ENCODE measurements around the gene EYS. TPM values are rescaled to one million over a fixed set of nuclear protein-coding genes. Genes with fewer than 3 reads are reported as not detected.

The EYS gene
- total RNA-seq, 5 donors from 2014 or later (not counting 1 experiment from before 2014, with no cell fraction given) = not detected

DNA sequence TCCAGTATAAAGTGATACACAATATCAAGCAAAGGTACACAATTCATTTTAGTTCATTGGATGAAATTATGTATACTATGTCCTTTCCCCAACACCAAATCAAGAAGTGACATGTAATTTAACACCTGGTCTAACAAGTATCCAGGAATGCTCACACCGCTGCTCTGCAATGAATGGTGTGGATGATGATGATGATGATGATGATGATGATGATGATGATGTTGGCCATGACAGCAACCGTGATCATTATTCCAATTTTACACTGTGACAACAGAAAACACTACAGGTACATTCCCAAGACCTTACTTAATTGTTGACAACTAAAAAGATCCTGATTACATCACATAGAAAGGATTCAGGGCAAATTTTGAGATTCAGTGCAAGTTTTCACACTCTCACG lies 1449.4 kb downstream of the EYS start:
- Histone ChIP-seq H3K27me3 (replicated peaks in 1 of 2; ENCODE audit: control insufficient read depth in 2 of 2, extremely low read depth in 1 of 2, insufficient read depth in 2 of 2, low read length in 1 of 2) (no peaks in the 10 kb centered on the region), H3K4me1 (ENCODE audit: control insufficient read depth in 1 of 2, extremely low read depth in 1 of 2, insufficient read depth in 2 of 2, low read length in 2 of 2) (no peaks in the 10 kb centered on the region), H3K4me3 (ENCODE audit: control insufficient read depth in 1 of 2, extremely low read depth in 1 of 2, low read length in 1 of 2) (no peak overlapping the region), H3K36me3 (ENCODE audit: control insufficient read depth in 2 of 2, extremely low read depth in 1 of 2, insufficient read depth in 1 of 2, low read length in 1 of 2) (no peaks in the 10 kb centered on the region), H3K27ac (ENCODE audit: low read length) (no peak overlapping the region), H3K9me3 (no peaks in the 10 kb centered on the region)
- Mint-ChIP-seq H3K27me3 (no peaks in the 10 kb centered on the region), H3K4me3 (no peak overlapping the region), H3K4me1 (no peaks in the 10 kb centered on the region), H3K27ac (no peak overlapping the region), H3K36me3 (no peaks in the 10 kb centered on the region), H3K9me3 (peaks cover 5 to 16% (median 6%) of the 10 kb centered on the region in 3 donors)
- WGBS (ENCODE audit: insufficient coverage) = 83% methylated on average over 1 of the region's 3 CpGs
- ChIA-PET POLR2A (no interaction called here), CTCF (no interaction called here)
- ATAC-seq (replicated peaks in 1 of 4) = no peak
- DNase-seq = no peak

DNA sequence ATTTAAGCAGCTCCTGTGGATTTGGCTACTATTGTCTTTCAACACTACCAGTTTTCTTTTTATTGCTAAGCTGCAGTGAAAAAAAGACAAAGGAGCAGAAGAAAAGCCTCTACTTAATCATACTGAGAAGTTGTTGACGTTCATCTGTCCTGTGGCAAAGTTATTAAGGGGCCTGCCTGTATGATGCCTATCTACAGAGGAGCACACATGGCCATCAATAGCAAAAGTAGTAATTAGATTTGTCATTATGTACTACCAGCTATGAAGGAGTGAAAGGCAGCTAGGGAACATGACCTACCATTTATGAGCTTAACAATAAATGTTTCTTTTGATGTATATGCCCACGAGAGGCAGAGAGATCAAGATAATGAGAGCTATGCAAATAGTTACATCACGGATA lies 1450.5 kb downstream of the EYS start:
- no peaks in the 10 kb centered on the region for H3K36me3 ChIP-seq (ENCODE audit: control insufficient read depth in 2 of 2, extremely low read depth in 1 of 2, insufficient read depth in 1 of 2, low read length in 1 of 2)
- H3K4me3 ChIP-seq (ENCODE audit: control insufficient read depth in 1 of 2, extremely low read depth in 1 of 2, low read length in 1 of 2) = no peak overlapping the region
- ChIA-PET CTCF (no interaction called here), POLR2A (no interaction called here)
- WGBS (ENCODE audit: insufficient coverage) = 100% methylated on average over 1 of the region's 3 CpGs
- H3K27me3 Mint-ChIP-seq = no peaks in the 10 kb centered on the region
- no peak overlapping the region for H3K27ac ChIP-seq (ENCODE audit: low read length)
- H3K36me3 Mint-ChIP-seq = no peaks in the 10 kb centered on the region
- no peaks in the 10 kb centered on the region for H3K4me1 ChIP-seq (ENCODE audit: control insufficient read depth in 1 of 2, extremely low read depth in 1 of 2, insufficient read depth in 2 of 2, low read length in 2 of 2)
- no peaks in the 10 kb centered on the region for H3K4me1 Mint-ChIP-seq
- no peak overlapping the region for H3K27ac Mint-ChIP-seq
- no peaks in the 10 kb centered on the region for H3K27me3 ChIP-seq (replicated peaks in 1 of 2; ENCODE audit: control insufficient read depth in 2 of 2, extremely low read depth in 1 of 2, insufficient read depth in 2 of 2, low read length in 1 of 2)
- ATAC-seq (replicated peaks in 1 of 4) = no peak
- no peak for DNase-seq
- H3K9me3 ChIP-seq = no peaks in the 10 kb centered on the region
- peaks cover 5 to 21% (median 6%) of the 10 kb centered on the region in 3 donors for H3K9me3 Mint-ChIP-seq
- H3K4me3 Mint-ChIP-seq = no peak overlapping the region

DNA sequence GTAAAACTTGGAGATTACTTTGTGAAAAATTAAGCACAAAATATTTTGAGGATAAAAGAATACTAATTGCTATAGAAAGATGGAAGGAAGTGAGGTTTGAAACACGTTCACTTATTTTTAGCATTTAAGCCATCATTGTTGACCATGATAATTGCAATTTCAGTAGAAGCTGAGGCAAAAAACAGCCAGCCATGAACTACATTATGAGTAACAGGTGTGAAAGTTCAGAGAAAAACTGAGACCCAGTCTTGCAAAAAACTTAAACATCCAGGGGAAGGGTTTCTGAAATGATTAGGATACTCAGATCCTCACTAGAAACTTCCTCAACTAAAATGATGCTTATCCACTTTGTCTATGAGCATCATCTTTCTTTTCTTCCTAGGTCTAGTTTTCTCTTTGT lies 1452.0 kb downstream of the EYS start:
- no peak for ATAC-seq (replicated peaks in 1 of 4)
- H3K27me3 Mint-ChIP-seq = no peaks in the 10 kb centered on the region
- Histone ChIP-seq H3K9me3 (no peaks in the 10 kb centered on the region), H3K27me3 (replicated peaks in 1 of 2; ENCODE audit: control insufficient read depth in 2 of 2, extremely low read depth in 1 of 2, insufficient read depth in 2 of 2, low read length in 1 of 2) (no peaks in the 10 kb centered on the region), H3K27ac (ENCODE audit: low read length) (no peak overlapping the region), H3K4me3 (ENCODE audit: control insufficient read depth in 1 of 2, extremely low read depth in 1 of 2, low read length in 1 of 2) (no peak overlapping the region), H3K4me1 (ENCODE audit: control insufficient read depth in 1 of 2, extremely low read depth in 1 of 2, insufficient read depth in 2 of 2, low read length in 2 of 2) (no peaks in the 10 kb centered on the region), H3K36me3 (ENCODE audit: control insufficient read depth in 2 of 2, extremely low read depth in 1 of 2, insufficient read depth in 1 of 2, low read length in 1 of 2) (no peaks in the 10 kb centered on the region)
- CTCF ChIA-PET = no interaction called here
- H3K36me3 Mint-ChIP-seq = no peaks in the 10 kb centered on the region
- DNase-seq = no peak
- no CpG with 5 or more reads among the region's 1 CpG for WGBS (ENCODE audit: insufficient coverage)
- peaks cover 5 to 23% (median 8%) of the 10 kb centered on the region in 3 donors for H3K9me3 Mint-ChIP-seq
- H3K27ac Mint-ChIP-seq = no peak overlapping the region
- no peak overlapping the region for H3K4me3 Mint-ChIP-seq
- H3K4me1 Mint-ChIP-seq = no peaks in the 10 kb centered on the region
- POLR2A ChIA-PET = no interaction called here

DNA sequence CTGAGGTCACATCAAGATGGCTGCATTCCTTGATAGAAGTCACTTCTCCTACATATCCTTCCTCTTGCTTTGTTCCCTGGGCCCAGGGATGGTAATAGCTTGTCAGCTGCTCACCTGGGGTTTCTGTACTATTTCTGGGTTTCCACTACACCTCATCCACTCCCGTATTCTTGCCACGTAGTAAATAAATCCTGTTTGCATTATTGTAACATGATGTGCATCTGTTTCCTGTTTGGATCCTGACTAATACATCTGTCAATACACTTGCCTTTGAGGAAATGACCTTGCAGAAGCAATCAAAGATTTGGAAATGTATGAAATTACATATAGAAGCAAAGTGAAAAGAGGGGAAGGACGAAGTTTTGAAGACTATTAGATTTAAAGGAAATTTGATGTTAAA lies 1452.5 kb downstream of the EYS start:
- no peak for ATAC-seq (replicated peaks in 1 of 4)
- peaks cover 5 to 22% (median 8%) of the 10 kb centered on the region in 3 donors for H3K9me3 Mint-ChIP-seq
- WGBS (ENCODE audit: insufficient coverage) = no CpG with 5 or more reads among the region's 3 CpGs

DNA sequence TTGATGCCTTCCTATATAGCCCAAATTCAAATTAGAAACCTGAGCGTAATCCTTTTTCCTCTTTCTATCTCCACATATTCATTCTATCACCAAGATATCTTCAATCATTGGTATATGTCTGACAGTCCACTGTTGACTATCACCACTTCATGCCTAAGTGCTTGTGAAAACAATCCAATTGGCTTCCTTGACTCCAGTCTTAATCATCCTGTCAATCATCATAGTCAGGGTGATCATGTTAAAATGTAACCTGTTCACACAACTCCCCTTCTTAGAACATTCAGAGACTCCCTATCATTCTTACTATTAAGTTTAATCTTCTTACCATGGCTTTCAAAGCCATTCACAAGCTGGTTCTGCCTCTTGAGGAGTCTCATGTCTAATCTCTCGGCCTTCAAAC lies 1454.8 kb downstream of the EYS start:
- no peaks in the 10 kb centered on the region for H3K27me3 Mint-ChIP-seq
- peaks cover 8 to 23% (median 11%) of the 10 kb centered on the region in 3 donors for H3K9me3 Mint-ChIP-seq
- ChIA-PET POLR2A (no interaction called here), CTCF (no interaction called here)
- H3K27ac Mint-ChIP-seq = no peak overlapping the region
- 100% methylated on average over 1 of the region's 2 CpGs for WGBS (ENCODE audit: insufficient coverage)
- Histone ChIP-seq H3K4me1 (ENCODE audit: control insufficient read depth in 1 of 2, extremely low read depth in 1 of 2, insufficient read depth in 2 of 2, low read length in 2 of 2) (no peaks in the 10 kb centered on the region), H3K27me3 (replicated peaks in 1 of 2; ENCODE audit: control insufficient read depth in 2 of 2, extremely low read depth in 1 of 2, insufficient read depth in 2 of 2, low read length in 1 of 2) (no peaks in the 10 kb centered on the region), H3K4me3 (ENCODE audit: control insufficient read depth in 1 of 2, extremely low read depth in 1 of 2, low read length in 1 of 2) (no peak overlapping the region), H3K36me3 (ENCODE audit: control insufficient read depth in 2 of 2, extremely low read depth in 1 of 2, insufficient read depth in 1 of 2, low read length in 1 of 2) (no peaks in the 10 kb centered on the region), H3K9me3 (no peaks in the 10 kb centered on the region), H3K27ac (ENCODE audit: low read length) (no peak overlapping the region)
- ATAC-seq (replicated peaks in 1 of 4) = no peak
- DNase-seq = no peak
- no peaks in the 10 kb centered on the region for H3K4me1 Mint-ChIP-seq
- H3K4me3 Mint-ChIP-seq = no peak overlapping the region
- no peaks in the 10 kb centered on the region for H3K36me3 Mint-ChIP-seq

More for the DNA sequence above, 1452.5 kb downstream of the EYS start:
- H3K36me3 ChIP-seq (ENCODE audit: control insufficient read depth in 2 of 2, extremely low read depth in 1 of 2, insufficient read depth in 1 of 2, low read length in 1 of 2) = no peaks in the 10 kb centered on the region
- DNase-seq = no peak
- CTCF ChIA-PET = no interaction called here
- H3K4me1 ChIP-seq (ENCODE audit: control insufficient read depth in 1 of 2, extremely low read depth in 1 of 2, insufficient read depth in 2 of 2, low read length in 2 of 2) = no peaks in the 10 kb centered on the region
- H3K27ac Mint-ChIP-seq = no peak overlapping the region
- H3K27ac ChIP-seq (ENCODE audit: low read length) = no peak overlapping the region
- H3K27me3 Mint-ChIP-seq = no peaks in the 10 kb centered on the region
- POLR2A ChIA-PET = no interaction called here
- H3K27me3 ChIP-seq (replicated peaks in 1 of 2; ENCODE audit: control insufficient read depth in 2 of 2, extremely low read depth in 1 of 2, insufficient read depth in 2 of 2, low read length in 1 of 2) = no peaks in the 10 kb centered on the region
- no peak overlapping the region for H3K4me3 Mint-ChIP-seq
- H3K9me3 ChIP-seq = no peaks in the 10 kb centered on the region
- no peaks in the 10 kb centered on the region for H3K4me1 Mint-ChIP-seq
- no peaks in the 10 kb centered on the region for H3K36me3 Mint-ChIP-seq
- no peak overlapping the region for H3K4me3 ChIP-seq (ENCODE audit: control insufficient read depth in 1 of 2, extremely low read depth in 1 of 2, low read length in 1 of 2)

DNA sequence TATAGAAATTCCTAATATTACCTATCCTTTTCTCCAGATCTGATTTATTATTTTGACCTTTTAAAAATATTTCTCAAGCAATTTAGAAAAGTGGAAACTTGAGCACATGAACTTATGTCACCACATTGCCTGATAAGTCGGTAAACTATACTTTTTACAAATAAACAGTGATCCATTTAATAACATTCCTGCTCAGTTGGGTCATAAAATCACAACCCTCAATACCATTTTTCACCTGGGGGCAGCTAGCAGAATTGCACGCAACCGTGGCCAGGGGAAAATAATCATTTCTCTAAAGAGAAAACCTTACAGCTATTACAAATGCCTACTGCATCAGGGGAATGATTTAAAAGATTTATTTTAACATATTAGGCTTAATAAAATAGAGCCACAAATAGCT lies 1456.9 kb downstream of the EYS start:
- Mint-ChIP-seq H3K36me3 (no peaks in the 10 kb centered on the region), H3K4me3 (no peak overlapping the region), H3K27ac (no peak overlapping the region), H3K9me3 (peaks cover 6 to 23% (median 14%) of the 10 kb centered on the region in 3 donors), H3K4me1 (no peaks in the 10 kb centered on the region), H3K27me3 (no peaks in the 10 kb centered on the region)
- ChIA-PET POLR2A (no interaction called here), CTCF (no interaction called here)
- WGBS (ENCODE audit: insufficient coverage) = no CpG with 5 or more reads among the region's 3 CpGs
- DNase-seq (no peak), ATAC-seq (replicated peaks in 1 of 4) (no peak)
- H3K36me3 ChIP-seq (ENCODE audit: control insufficient read depth in 2 of 2, extremely low read depth in 1 of 2, insufficient read depth in 1 of 2, low read length in 1 of 2) = no peaks in the 10 kb centered on the region
- no peaks in the 10 kb centered on the region for H3K27me3 ChIP-seq (replicated peaks in 1 of 2; ENCODE audit: control insufficient read depth in 2 of 2, extremely low read depth in 1 of 2, insufficient read depth in 2 of 2, low read length in 1 of 2)
- no peak overlapping the region for H3K27ac ChIP-seq (ENCODE audit: low read length)
- H3K4me3 ChIP-seq (ENCODE audit: control insufficient read depth in 1 of 2, extremely low read depth in 1 of 2, low read length in 1 of 2) = no peak overlapping the region
- H3K9me3 ChIP-seq = no peaks in the 10 kb centered on the region
- no peaks in the 10 kb centered on the region for H3K4me1 ChIP-seq (ENCODE audit: control insufficient read depth in 1 of 2, extremely low read depth in 1 of 2, insufficient read depth in 2 of 2, low read length in 2 of 2)

DNA sequence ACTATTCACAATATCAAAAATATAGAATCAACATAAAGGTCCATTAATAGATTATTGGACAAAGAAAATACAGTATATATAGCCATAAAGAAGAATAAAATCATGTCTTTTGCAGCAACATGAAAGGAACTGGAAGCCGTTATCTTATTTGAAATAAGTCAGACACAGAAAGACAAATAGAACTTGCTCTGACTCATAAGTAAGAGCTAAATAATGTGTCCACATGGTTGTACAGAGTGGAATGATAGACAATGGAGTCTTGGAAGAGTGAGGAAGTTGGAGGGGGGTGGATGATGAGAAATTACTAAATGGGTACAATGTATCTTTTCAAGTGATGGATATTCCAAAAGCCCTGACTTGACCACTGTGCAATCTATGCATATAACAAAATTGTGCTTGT lies 1457.9 kb downstream of the EYS start:
- 100% methylated on average over 1 of the region's 1 CpG for WGBS (ENCODE audit: insufficient coverage)
- Mint-ChIP-seq H3K9me3 (peaks cover 6 to 18% (median 10%) of the 10 kb centered on the region in 3 donors), H3K4me3 (no peak overlapping the region), H3K4me1 (no peaks in the 10 kb centered on the region), H3K36me3 (no peaks in the 10 kb centered on the region), H3K27me3 (no peaks in the 10 kb centered on the region), H3K27ac (no peak overlapping the region)
- CTCF ChIA-PET = interaction anchor here in 1 of 2 donors (0.7 kb wide), 1 partner anchor 12 kb away, joined by 11 read pairs; no protein-coding TSS in a partner anchor
- H3K27me3 ChIP-seq (replicated peaks in 1 of 2; ENCODE audit: control insufficient read depth in 2 of 2, extremely low read depth in 1 of 2, insufficient read depth in 2 of 2, low read length in 1 of 2) = no peaks in the 10 kb centered on the region
- no peak overlapping the region for H3K4me3 ChIP-seq (ENCODE audit: control insufficient read depth in 1 of 2, extremely low read depth in 1 of 2, low read length in 1 of 2)
- ATAC-seq (replicated peaks in 1 of 4) (no peak), DNase-seq (no peak)
- POLR2A ChIA-PET = no interaction called here
- H3K4me1 ChIP-seq (ENCODE audit: control insufficient read depth in 1 of 2, extremely low read depth in 1 of 2, insufficient read depth in 2 of 2, low read length in 2 of 2) = no peaks in the 10 kb centered on the region
- no peak overlapping the region for H3K27ac ChIP-seq (ENCODE audit: low read length)
- no peaks in the 10 kb centered on the region for H3K9me3 ChIP-seq
- no peaks in the 10 kb centered on the region for H3K36me3 ChIP-seq (ENCODE audit: control insufficient read depth in 2 of 2, extremely low read depth in 1 of 2, insufficient read depth in 1 of 2, low read length in 1 of 2)
